ENCODE measurements around the gene GALNTL6. TPM values are rescaled to one million over a fixed set of nuclear protein-coding genes. Genes with fewer than 3 reads are reported as not detected.
"Not testable (repeated sequence)": the region's sequence is repeated elsewhere in the genome, so short reads cannot be mapped to it uniquely, and the experiment has no call there.

The GALNTL6 gene
- total RNA-seq, 1 experiment from 2014 or later, result not detected

GRCh38 chr4:173017802-173018201, 1204.6 kb downstream of the GALNTL6 start:
- TF ChIP-seq CTCF (IDR thresholded peaks at IDR 0.05; ENCODE audit: unreplicated experiment), result no peak
- DNase-seq (ENCODE audit: unreplicated experiment), result no peak
- Mint-ChIP-seq H3K4me1 (ENCODE audit: insufficient read depth, unreplicated experiment) (no peaks in the 10 kb centered on the region), H3K4me3 (ENCODE audit: unreplicated experiment) (no peak overlapping the region), H3K27me3 (ENCODE audit: insufficient read depth, unreplicated experiment) (no peaks in the 10 kb centered on the region), H3K27ac (ENCODE audit: low read depth, unreplicated experiment) (no peak overlapping the region), H3K9me3 (ENCODE audit: unreplicated experiment) (no peaks in the 10 kb centered on the region), H3K36me3 (ENCODE audit: insufficient read depth, unreplicated experiment) (no peaks in the 10 kb centered on the region)
- intact Hi-C loops (cut with micrococcal nuclease), result no loop called here
- ChIA-PET POLR2A (interaction anchor here (1.3 kb wide), 1 partner anchor 150 kb away, joined by 3 read pairs; the partner anchor contains the start of gene GALNT7), CTCF (interaction anchor here (0.5 to 1.2 kb wide), 2 partner anchors 13 to 240 kb away, joined by 3 to 7 read pairs; no protein-coding TSS in a partner anchor)
- BruUV-seq (replicated peaks), result no TSS peak

DNA sequence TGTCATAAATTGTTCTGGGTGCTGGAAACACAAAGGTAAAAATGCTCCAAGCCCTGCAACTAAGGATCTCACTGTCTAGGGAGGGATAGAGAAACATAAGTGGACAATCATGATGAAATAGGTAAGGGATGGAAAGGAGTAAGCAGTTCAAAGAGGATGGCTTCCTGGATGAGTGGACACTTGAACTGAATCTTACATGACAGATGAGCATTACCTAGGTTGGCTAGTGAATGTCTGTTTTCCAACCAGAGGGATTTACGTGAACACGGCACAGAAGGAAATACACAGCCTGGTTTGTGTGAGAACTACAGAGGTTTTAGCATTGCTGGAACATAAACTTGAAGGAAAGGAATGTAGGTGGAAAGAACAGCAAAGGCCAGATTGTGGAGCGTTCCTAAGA, 1205.2 kb downstream of the GALNTL6 start:
- no peaks in the 10 kb centered on the region for H3K36me3 Mint-ChIP-seq (ENCODE audit: insufficient read depth, unreplicated experiment)
- no peak for TF ChIP-seq CTCF (IDR thresholded peaks at IDR 0.05; ENCODE audit: unreplicated experiment)

GRCh38 chr4:173019664-173020063, 1206.5 kb downstream of the GALNTL6 start:
- no peak for TF ChIP-seq CTCF (IDR thresholded peaks at IDR 0.05; ENCODE audit: unreplicated experiment)
- Mint-ChIP-seq H3K27me3 (ENCODE audit: insufficient read depth, unreplicated experiment) (no peaks in the 10 kb centered on the region), H3K9me3 (ENCODE audit: unreplicated experiment) (no peaks in the 10 kb centered on the region), H3K36me3 (ENCODE audit: insufficient read depth, unreplicated experiment) (no peaks in the 10 kb centered on the region), H3K27ac (ENCODE audit: low read depth, unreplicated experiment) (no peak overlapping the region), H3K4me1 (ENCODE audit: insufficient read depth, unreplicated experiment) (no peaks in the 10 kb centered on the region), H3K4me3 (ENCODE audit: unreplicated experiment) (no peak overlapping the region)
- intact Hi-C loops (cut with micrococcal nuclease), result no loop called here
- no TSS peak for BruUV-seq (replicated peaks)
- ChIA-PET POLR2A (no interaction called here), CTCF (interaction anchor here (0.5 to 6.6 kb wide), 6 partner anchors 129 to 397 kb away, joined by 3 to 64 read pairs (median 4); partner anchors contain the start of gene GALNT7)
- DNase-seq (ENCODE audit: unreplicated experiment), result no peak

More for the DNA sequence above, 1205.2 kb downstream of the GALNTL6 start:
- DNase-seq (ENCODE audit: unreplicated experiment), result no peak
- BruUV-seq (replicated peaks), result no TSS peak
- POLR2A ChIA-PET, result no interaction called here
- CTCF ChIA-PET, result no interaction called here
- H3K4me1 Mint-ChIP-seq (ENCODE audit: insufficient read depth, unreplicated experiment), result no peaks in the 10 kb centered on the region
- H3K27me3 Mint-ChIP-seq (ENCODE audit: insufficient read depth, unreplicated experiment), result no peaks in the 10 kb centered on the region
- H3K9me3 Mint-ChIP-seq (ENCODE audit: unreplicated experiment), result no peaks in the 10 kb centered on the region
- no peak overlapping the region for H3K27ac Mint-ChIP-seq (ENCODE audit: low read depth, unreplicated experiment)
- H3K4me3 Mint-ChIP-seq (ENCODE audit: unreplicated experiment), result no peak overlapping the region
- intact Hi-C loops (cut with micrococcal nuclease), result no loop called here

DNA sequence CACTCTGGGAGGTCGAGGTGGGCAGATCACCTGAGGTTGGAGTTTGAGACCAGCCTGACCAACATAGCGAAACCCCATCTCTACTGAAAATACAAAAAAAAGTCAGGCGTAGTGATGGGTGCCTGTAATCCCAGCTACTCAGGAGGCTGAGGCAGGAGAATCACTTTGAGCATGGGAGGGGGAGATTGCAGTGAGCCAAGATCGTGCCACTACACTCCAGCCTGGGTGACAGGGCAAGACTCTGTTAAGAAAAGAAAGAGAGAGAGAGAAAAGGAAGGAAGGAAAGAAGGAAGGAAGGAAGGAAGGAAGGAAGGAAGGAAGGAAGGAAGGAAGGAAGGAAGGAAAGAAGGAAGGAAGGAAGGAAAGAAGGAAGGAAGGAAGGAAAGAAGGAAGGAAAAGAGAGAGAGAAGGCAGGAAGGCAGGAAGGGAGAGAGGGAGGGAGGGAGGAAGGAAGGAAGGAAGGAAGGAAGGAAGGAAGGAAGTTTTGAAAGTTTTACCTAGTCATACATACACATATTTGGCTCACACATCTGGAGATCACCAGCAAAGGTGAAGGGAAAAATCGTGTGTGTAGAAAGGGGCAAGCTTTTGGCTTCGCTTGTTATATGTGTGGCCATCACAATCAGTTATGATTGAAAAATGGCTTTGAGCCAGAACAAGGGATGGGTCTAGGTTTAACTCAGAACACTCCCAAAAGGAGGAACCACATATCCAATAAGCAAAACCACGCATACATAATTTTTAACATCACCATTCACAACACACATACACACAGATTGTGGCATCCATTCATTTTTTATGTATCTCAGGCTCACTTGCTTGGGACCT, 1208.8 kb downstream of the GALNTL6 start:
- CTCF ChIA-PET, result interaction anchor here (0.6 to 6.6 kb wide), 8 partner anchors 8 to 236 kb away, joined by 3 to 64 read pairs (median 7); partner anchors contain the start of gene GALNT7
- intact Hi-C loops (cut with micrococcal nuclease); H3K4me3 Mint-ChIP-seq (ENCODE audit: unreplicated experiment); DNase-seq (ENCODE audit: unreplicated experiment); BruUV-seq (replicated peaks); H3K4me1 Mint-ChIP-seq (ENCODE audit: insufficient read depth, unreplicated experiment); H3K36me3 Mint-ChIP-seq (ENCODE audit: insufficient read depth, unreplicated experiment); H3K9me3 Mint-ChIP-seq (ENCODE audit: unreplicated experiment); H3K27ac Mint-ChIP-seq (ENCODE audit: low read depth, unreplicated experiment); H3K27me3 Mint-ChIP-seq (ENCODE audit: insufficient read depth, unreplicated experiment): not testable (repeated sequence)
- POLR2A ChIA-PET, result interaction anchor here (0.6 kb wide), 1 partner anchor 68 kb away, joined by 3 read pairs; no protein-coding TSS in a partner anchor
